Left cardiac atrium (tissue), 4 donors: ENCODE measurements around the gene SLC14A1. TPM values are rescaled to one million over a fixed set of nuclear protein-coding genes. Genes with fewer than 3 reads are reported as not detected.

Experiments used
- ATAC-seq, 2 donors: fragments of 200-7000 bp; cut with Tn5 transposase; one replicate each; pipeline ENCODE4 v1.9.1; 2020; ENCODE audit warnings: mild to moderate bottlenecking in 2 of 2, moderate library complexity in 2 of 2
- DNase-seq: peaks from one replicate; pipeline ENCODE4 v3.0.0-alpha.2; 2020
- intact Hi-C, 2 donors: fragments of 100-400 bp; cut with DNase I; formaldehyde crosslinking; loops; one replicate each; pipeline versions ENCODE4 v1.14.1 to v1.15.1; 2022 to 2023
- total RNA-seq, 2 donors: library from RNA; stranded (reverse); fragmentation: NEBNext Ultra II Directional; extraction: Animal tissue kit (Norgen Biotek cat#: 25700); gene quantifications; one replicate each; pipeline ENCODE4 v1.2.1, GENCODE V29; 2021
- donor health status: DM: no; HTN: yes; CAD: no.
- donor health status: DM: no; HTN: yes; CAD: no; lungs with severe emphysema.
- donor health status: DM: yes; HTN: yes; CAD: no.
- donor health status: Dilated cardiomyopathy.

The SLC14A1 gene
- total RNA-seq, 2 donors from 2014 or later: 9.7 to 11.2 TPM

DNA sequence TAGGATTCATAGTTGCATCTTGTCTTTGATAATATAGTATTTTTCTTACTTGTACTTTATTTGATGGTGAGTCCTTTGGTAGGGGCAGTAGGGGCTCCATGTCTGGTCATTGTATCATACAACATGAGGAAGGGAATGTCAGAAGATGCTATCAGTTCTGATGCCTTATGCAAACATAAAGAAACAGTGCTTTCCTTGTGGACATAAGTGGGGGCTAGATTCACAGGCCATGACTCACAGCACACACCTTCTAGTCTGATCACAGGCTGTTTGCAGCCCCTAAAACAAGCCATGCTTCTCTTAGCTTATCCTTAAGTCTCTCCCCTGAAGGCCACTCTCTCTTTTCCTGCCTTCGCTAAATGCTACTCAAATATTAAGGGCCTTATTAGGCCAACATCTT is 10.7 kb upstream of the SLC14A1 start:
- no peak for ATAC-seq
- intact Hi-C loops: no loop called here

DNA sequence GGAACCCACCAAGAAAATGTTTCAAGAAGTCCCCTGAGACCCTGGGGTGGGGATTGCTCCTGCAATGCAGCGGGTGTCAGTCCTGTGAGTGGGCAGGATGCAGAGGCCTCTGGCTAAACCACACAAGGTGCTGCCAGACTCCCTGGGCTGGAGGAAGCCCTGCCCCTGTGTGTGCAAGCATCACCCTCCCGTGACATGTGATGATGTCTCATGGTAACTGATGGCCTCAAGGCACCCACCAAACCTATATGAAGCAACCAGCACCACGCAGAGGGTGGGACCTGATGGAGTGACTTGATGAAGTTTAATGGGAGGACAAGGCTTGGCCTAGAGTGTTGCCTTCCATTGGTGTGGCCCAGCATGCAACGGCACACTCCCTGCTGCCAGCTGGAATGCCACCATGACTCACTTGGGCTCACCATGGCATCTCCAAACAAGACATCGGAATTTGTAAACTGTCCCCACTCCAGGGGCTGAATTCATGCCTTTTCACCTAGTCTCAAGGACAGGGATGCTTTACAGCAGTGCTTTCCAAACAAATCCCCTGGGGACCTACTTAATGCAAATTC is 8.7 kb upstream of the SLC14A1 start:
- no peak for ATAC-seq
- intact Hi-C loops: no loop called here
- no peak for DNase-seq

More for the DNA sequence above, 10.7 kb upstream of the SLC14A1 start:
- DNase-seq: no peak

DNA sequence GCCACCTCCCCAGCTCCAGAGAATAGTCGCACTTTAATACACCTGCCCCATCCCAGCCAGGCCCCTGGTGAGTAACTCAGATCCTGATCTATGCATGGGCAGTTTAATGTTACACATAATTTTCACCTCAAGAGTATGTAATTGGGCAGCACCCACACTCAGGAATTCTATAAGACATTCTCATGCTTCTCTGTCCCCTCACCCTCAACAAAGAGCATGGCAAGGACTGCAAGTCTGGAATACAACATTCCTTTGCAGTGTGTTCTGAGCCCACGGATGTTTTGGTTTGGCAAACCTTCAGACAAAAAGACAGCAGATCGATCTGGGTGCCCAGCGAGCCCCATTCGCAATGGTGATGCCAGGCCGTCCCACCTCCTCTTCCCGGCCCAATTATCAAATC is 4.9 kb upstream of the SLC14A1 start:
- intact Hi-C loops: no loop called here
- ATAC-seq: no peak
- no peak for DNase-seq

DNA sequence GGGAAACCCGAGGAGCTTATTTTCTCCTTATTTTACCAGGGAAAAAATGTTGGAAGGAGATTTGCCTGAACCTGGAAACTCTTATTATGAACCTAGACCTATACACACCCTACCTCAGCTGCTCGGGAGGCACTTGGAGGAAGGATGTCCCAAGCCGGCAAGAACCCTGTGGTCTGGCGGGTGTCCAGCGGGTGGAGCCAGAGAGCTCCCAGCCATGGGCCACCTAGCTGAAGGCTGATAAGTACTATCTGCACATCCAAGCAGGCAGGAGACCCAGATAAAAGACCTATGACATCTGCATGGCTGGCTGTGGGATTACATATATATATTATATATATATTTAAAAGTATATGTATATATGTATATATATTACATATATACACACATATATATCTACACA is 1.1 kb upstream of the SLC14A1 start:
- peak; percentile 76 for DNase-seq
- ATAC-seq: peak; percentile 84 to 85
- intact Hi-C loops: loop anchor here (2.0 to 10.0 kb wide), 2 partner anchors 112 to 116 kb away; no protein-coding TSS in a partner anchor

DNA sequence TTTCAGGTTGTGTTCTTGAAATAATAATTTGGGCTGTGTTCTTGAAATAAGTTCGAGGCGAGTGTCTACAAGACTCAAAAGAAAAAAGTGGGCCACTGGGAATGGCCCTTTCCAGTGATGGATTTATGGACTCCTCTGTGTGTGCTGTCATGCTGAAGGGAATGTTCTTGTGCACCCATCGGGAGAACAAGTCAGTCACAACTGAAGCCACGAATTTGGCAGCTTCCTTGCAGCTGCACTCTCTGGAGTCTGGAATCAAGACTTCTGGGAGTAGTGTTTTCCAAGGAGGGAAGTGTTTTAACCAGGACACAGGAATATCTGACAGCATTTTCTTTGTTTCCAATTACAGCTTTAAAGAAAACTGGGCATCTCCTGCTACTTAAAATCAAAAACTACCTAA is 620 bp downstream of the SLC14A1 start:
- no peak for DNase-seq
- intact Hi-C loops: loop anchor here in 1 of 2 donors (10.0 kb wide), 1 partner anchor 110 kb away; no protein-coding TSS in a partner anchor
- ATAC-seq: no peak

DNA sequence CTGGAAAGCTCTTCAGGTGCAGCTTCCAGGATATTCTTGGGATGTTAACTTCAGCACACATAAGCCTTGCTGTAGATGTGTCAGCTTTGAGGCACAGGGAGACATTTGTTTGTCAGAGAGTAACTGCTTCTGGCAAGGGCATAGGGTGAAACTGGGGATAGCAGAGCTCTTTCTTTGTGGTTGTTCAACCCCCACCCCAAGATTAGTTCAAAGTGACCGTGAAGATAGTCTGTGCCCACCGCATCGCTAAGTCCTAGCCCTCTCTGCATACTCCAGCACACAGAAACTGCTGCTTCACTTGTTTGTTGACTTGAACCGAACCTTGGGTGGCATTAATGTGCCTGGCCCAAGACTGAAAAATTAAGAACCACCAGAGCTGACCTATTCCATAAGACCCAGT is 1.4 kb downstream of the SLC14A1 start:
- ATAC-seq (no peak), DNase-seq (no peak)
- intact Hi-C loops: loop anchor here in 1 of 2 donors (10.0 kb wide), 1 partner anchor 109 kb away; no protein-coding TSS in a partner anchor

DNA sequence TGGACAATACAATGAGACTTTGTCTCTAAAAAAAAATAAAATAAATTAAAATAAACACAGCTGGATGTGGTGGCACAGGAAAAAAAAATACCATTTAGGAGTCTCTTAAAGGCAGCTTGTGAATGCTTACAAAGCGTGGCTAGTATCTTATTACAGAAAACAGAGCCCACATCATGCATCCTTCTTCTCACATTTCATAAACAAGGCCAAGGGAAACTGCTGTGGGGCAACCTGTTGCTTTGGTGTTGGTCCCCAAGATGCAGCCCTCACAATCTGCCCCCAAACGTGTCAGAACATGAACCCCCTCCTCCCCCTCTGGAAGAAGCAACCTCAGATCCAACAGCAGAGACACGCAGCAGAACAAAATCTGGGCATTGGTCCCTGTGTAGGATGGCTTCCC is 2.6 kb downstream of the SLC14A1 start:
- ATAC-seq (no peak), DNase-seq (no peak)
- intact Hi-C loops: loop anchor here in 1 of 2 donors (10.0 kb wide), 1 partner anchor 108 kb away; no protein-coding TSS in a partner anchor

DNA sequence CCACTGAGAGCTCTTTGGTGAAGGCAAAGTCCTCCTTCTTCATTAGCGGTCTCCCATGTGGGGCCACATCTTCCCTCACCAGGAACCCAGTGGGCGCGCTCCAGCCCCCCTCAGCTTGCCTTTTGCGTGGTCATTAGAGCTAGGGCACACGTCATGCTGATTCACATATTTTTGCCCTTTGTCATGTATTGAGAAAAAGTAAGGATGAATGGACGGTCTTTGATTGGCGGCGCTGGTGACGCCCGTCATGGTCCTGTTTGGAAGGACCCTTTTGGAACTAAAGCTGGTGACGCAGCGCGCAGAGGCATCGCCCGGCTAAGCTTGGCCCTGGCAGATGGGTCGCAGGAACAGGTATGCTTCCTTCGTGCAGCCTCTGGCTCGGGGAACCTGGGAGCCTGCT is 3.1 kb downstream of the SLC14A1 start:
- ATAC-seq: no peak
- DNase-seq: no peak
- intact Hi-C loops: loop anchor here in 1 of 2 donors (10.0 kb wide), 1 partner anchor 108 kb away; no protein-coding TSS in a partner anchor

DNA sequence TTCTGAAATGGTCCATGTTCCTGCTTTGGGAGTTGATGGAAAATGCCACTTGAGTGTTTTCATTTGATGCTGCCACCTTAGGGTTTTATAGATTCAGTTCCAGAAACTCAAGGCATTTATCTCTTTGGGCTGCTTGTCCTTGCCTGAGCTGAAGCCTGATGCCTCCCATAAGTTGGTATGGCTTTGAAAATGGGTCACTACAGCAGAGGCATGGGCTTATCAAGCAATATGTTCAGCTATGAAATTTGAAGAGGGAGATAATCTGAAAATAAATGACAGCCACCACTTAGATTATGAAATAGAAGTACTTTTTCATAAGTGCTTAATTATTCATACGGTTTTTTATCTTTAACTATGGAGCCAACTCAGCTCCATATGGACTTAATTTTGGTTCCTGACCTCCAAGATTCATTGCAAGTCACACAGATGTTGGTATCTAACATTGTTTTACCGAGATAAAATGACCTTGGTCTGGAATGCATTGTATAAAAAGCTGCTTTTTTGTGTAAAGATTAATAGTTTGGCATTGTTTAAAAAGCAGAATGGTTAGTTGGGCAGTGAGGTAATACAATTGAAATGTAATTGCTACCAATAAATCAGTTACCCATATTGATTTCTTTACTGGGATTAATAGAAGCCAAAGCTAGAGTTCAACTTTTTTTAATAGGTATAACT is 4.5 kb downstream of the SLC14A1 start:
- no peak for DNase-seq
- intact Hi-C loops: loop anchor here in 1 of 2 donors (10.0 kb wide), 1 partner anchor 106 kb away; no protein-coding TSS in a partner anchor
- no peak for ATAC-seq

DNA sequence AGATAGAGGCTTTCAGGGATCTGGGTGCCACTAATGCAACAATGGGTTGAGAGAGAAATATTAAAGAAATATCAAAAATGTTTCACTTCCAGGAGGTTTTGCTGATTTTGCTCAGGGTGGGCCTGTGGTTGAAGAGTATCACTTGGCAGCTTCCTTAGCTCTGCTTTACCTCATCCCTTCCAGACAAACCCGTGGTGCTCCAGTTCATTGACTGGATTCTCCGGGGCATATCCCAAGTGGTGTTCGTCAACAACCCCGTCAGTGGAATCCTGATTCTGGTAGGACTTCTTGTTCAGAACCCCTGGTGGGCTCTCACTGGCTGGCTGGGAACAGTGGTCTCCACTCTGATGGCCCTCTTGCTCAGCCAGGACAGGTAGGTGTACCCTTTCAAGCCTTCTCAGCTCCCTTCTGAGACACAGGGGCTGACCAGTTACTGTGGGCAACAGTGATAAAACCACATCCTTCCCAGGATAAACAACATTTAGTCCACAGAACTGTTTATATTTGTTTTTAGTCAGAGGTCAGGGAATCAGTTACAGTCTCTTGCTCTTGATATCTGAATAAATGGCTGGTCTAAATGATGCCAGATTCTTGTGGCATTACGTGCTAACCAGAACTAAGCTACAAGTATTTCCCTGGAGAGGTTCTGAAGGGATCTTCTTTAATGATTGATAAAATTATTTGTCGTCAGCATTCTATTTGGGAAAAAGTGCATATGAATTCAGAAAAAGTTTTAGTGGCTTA is 7.0 kb downstream of the SLC14A1 start:
- intact Hi-C loops: no loop called here
- DNase-seq: no peak
- no peak for ATAC-seq

DNA sequence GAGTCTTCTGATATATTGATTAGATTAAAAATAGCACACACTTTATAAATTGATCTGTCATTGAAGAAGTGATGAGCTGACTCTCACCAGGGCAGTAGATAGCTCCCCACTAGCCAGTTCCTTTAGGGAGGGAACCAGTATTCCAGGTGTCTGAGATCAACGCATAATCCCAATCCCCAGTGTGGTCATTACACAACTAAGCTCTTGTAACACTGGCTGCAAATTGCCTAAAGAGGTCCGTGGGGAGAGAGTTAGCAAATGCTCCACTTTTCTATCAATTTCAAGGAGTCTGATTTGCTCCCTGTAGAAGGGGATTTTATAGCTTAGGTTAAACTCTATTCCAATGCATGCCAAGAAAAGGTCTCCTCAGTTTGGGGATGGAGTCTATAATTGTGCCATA is 7.7 kb downstream of the SLC14A1 start:
- intact Hi-C loops: no loop called here
- ATAC-seq (peak in 1 of 2 donors; percentile 15), DNase-seq (no peak)

DNA sequence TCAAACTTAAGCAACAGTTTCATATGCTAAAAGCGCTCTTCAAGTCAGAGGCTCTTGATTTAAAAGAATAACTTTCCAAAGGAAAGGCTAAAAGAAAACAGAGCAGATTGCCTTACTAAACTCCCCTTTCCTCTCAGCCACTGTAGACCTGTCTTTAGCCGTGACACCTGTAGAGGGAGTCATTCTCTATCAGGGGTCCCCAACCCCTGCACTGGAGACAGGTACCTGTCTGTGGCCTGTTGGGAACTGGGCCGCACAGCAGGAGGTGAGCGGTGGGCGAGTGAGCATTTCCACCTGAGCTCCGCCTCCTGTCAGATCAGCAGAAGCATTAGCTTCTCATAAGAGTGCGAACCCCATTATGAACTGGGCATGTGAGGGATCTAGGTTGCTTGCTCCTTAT is 9.6 kb downstream of the SLC14A1 start:
- no peak for ATAC-seq

DNA sequence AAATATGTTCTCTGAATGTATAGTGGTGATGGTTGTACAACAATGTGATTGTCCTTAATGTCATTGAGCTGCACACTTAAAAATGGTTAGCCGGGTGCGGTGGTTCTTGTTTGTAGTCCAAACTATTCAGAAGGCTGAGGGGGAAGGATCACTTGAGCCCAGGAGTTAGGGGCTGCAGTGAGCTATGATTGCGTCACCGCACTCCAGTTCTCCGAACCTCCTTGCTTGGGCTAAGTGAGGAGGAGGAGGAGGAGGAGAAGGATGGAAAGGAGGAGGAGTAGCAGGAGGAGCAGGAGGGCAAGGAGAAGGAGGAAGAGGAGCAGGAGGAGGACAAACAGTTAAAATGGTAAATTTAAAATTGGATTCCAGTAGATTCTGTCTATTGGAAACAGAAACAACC is 10.5 kb downstream of the SLC14A1 start:
- DNase-seq (no peak), ATAC-seq (no peak)
- intact Hi-C loops: no loop called here

More for the DNA sequence above, 9.6 kb downstream of the SLC14A1 start:
- no peak for DNase-seq
- intact Hi-C loops: no loop called here

DNA sequence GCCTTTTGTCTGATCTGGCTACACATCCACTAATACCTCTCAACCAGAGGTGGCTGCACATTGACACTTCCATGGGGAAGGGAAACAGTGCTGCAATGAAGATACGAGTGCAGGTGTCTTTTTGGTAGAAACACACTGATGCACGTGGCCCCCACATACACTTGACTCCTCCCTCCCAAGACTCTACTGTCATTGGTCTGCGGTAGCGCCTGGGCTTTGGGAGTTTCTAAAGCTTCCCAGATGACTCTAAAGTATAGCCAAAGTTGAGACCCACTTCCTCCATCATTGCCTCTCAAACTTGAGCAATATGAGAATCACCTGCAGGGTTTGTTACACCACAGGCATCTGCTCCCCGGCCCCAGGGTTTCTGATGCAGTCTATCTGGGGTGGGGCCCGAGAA is 11.0 kb downstream of the SLC14A1 start:
- intact Hi-C loops: no loop called here
- ATAC-seq: no peak
- no peak for DNase-seq

DNA sequence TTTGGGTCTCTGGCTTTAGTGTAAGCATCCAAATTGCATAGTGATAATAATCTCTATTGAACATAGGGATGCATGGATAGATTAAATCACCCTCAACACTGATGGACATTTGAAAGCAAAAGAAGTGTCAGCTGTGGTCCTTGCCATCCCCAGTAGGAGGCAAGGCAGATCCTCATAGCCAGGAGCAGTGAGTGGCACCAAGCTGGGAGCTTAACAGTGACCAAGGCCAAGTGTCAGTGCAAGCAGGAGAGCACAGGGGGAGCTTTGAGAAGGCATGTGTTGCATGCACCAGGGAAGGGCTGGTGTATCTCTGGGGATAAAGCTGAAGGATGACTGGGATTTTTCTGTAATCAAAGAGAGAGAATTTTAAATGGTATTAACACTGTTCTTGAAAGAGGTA is 14.7 kb downstream of the SLC14A1 start:
- DNase-seq (no peak), ATAC-seq (no peak)
- intact Hi-C loops: no loop called here

DNA sequence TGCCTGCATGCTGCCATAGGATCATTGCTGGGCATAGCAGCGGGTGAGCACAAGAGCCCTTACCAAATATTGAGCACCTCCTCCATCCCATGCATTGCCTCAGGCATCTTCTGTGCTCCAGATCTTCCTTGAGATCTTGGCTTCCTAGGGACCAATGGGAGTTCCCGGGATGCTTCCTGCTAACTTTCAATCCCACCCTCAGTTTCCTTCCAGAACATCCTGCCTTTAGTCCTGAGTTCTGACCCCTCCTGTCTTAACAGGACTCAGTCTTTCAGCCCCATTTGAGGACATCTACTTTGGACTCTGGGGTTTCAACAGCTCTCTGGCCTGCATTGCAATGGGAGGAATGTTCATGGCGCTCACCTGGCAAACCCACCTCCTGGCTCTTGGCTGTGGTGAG is 15.3 kb downstream of the SLC14A1 start:
- peak in 1 of 2 donors; percentile 51 for ATAC-seq
- intact Hi-C loops: no loop called here
- no peak for DNase-seq

DNA sequence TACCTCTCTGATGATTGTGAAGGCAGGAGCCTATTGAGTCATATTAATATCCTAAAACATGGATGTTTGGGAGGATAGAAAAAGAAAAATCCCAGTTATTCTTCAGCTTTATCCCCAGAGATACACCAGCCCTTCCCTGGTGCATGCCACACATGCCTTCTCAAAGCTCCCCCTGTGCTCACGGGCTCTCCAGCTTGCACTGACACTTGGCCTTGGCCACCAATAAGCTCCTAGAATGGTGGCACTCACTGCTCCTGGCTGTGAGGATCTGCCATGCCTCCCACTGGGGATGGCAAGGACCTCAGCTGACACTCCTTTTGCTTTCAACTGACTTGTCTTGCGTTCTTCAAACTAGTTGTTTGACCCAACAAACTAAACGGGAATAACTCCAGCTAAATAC is 15.9 kb downstream of the SLC14A1 start:
- intact Hi-C loops: no loop called here

DNA sequence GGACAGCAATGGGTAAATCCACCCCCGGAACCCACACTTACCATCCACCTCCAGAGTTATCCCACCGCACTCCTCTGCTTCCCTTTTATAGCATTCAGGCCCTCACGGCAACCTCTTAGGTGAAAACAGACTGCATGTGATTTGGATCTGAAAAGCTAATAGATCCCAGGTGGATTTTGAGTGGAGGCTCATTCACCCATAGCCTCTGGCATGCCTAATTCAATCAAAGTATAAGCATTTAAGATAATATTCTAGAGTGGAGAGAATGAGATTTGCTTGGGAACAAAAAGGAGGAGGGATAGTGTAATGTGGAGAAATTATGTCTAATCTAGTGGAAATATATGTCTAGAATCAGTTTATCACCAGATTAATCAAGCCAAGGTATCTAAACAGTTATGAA is 17.1 kb downstream of the SLC14A1 start:
- intact Hi-C loops: no loop called here
- no peak for DNase-seq
- ATAC-seq: no peak

More for the DNA sequence above, 15.9 kb downstream of the SLC14A1 start:
- DNase-seq (no peak), ATAC-seq (no peak)

DNA sequence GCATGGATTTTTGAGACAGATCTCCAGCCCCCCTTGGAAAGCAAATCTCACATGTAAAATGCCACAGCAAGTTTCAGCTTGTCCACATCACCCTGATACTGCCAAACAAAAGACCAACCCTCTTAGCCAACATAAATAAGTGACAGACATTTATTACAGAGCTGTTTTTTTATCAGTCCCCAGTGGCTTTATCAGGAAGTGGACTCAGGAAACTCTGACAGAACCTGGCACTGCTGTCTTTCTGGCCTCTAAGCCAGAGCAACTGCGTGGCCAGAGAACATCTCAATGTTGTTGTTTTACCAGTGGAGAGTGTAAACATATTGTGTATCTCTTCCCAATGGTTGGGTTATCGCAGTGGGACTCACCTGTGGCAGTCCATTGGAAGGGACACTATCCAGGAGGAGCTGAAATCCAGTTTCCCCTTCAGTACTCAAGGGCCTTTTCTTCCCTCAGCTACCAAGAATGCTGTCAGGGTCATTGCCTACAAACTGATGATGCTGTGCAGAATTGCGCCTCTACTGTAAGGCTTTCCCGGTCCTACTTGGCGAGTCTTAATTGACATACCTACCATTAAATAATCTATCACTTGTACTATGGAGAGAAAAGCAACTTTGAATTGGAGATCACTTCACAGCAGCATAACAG is 22.0 kb downstream of the SLC14A1 start:
- intact Hi-C loops: no loop called here
- ATAC-seq (peak; percentile 83 to 90), DNase-seq (peak; percentile 44)

DNA sequence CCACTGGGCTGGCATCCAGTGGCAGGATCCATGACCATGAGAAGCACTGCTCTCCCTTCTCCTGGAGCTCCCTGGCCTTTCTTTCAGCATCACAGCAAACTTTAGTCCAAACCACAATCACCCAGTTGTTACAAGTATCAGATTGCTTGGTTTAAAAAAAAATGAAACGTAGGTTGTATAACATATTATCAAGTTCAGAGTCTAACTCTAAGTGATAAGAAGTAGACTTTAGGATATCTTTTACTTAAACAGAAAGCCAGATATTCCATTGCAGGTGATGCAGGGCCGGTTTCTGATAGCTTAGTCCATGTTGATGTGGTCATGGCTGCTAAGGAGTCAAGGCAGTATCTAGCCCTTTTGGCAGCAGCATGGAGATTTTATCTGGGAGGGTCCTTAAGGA is 24.5 kb downstream of the SLC14A1 start:
- DNase-seq: no peak
- intact Hi-C loops: no loop called here
- ATAC-seq: no peak
